Right ventricle myocardium inferior (tissue), 1 donor: ENCODE data around the gene ELAVL3. TPM values are rescaled to one million over a fixed set of nuclear protein-coding genes. Genes with fewer than 3 reads are reported as not detected.

Source experiments
- microRNA-seq: library from miRNA; unstranded; fragments of <30 nt; microRNA quantifications from one replicate; pipeline ENCODE4 v1.2.0, GENCODE V29; 2020
- total RNA-seq: library from RNA; stranded (reverse); fragmentation: NEBNext Ultra II Directional; extraction: Animal tissue kit (Norgen Biotek cat#: 25700); gene quantifications from one replicate; pipeline ENCODE4 v1.2.1, GENCODE V29; 2021
- donor health status: DM: no; HTN: yes; CAD: no; lungs with severe emphysema.

Gene ELAVL3
- total RNA-seq, 1 donor from 2014 or later = 0.35 TPM

Small RNAs within 50 kb of the gene (microRNA-seq; reads per million reads assigned to microRNA genes)
- not detected for gene MIR7974

Other genes with a start within 250 kb of the ELAVL3 start
- gene ANGPTL8, start 241.4 kb downstream of the ELAVL3 start, total RNA-seq = 0.87 TPM
- 35.1 TPM for gene DOCK6, start 218.5 kb downstream of the ELAVL3 start, total RNA-seq
- not detected for gene TSPAN16, start 184.9 kb downstream of the ELAVL3 start, total RNA-seq
- gene RAB3D, start 141.4 kb downstream of the ELAVL3 start, total RNA-seq = 9.4 TPM
- gene TMEM205, start 134.8 kb downstream of the ELAVL3 start, total RNA-seq = 106 TPM
- gene CCDC159, start 134.5 kb downstream of the ELAVL3 start, total RNA-seq = 17.1 TPM
- gene PLPPR2, start 125.6 kb downstream of the ELAVL3 start, total RNA-seq = 17.7 TPM
- 1.9 TPM for gene SWSAP1, start 106.4 kb downstream of the ELAVL3 start, total RNA-seq
- gene EPOR, start 96.7 kb downstream of the ELAVL3 start, total RNA-seq = 8.4 TPM
- gene RGL3, start 61.7 kb downstream of the ELAVL3 start, total RNA-seq = 10.5 TPM
- 0.68 TPM for gene ODAD3, start 45.9 kb downstream of the ELAVL3 start, total RNA-seq
- 123 TPM for gene PRKCSH, start 45.4 kb downstream of the ELAVL3 start, total RNA-seq
- 4.8 TPM for gene ZNF653, start 24.8 kb upstream of the ELAVL3 start, total RNA-seq
- 172 TPM for gene ECSIT, start 48.1 kb upstream of the ELAVL3 start, total RNA-seq
- gene CNN1, start 57.8 kb upstream of the ELAVL3 start, total RNA-seq = 174 TPM
- 33.5 TPM for gene ELOF1, start 78.2 kb upstream of the ELAVL3 start, total RNA-seq
- gene ACP5, start 96.6 kb upstream of the ELAVL3 start, total RNA-seq = 2.3 TPM
- gene ZNF627, start 116.4 kb upstream of the ELAVL3 start, total RNA-seq = 4.9 TPM